GM19397 (cell line): ENCODE measurements around the gene KLF7.
"Not testable (repeated sequence)": the region's sequence is repeated elsewhere in the genome, so short reads cannot be mapped to it uniquely, and the experiment has no call there.

Experiments
- ATAC-seq: cut with Tn5 transposase; IDR thresholded peaks from one replicate; pipeline ENCODE4 v1.9.1; 2021; ENCODE audit warnings: mild to moderate bottlenecking, moderate library complexity; ENCODE audit not compliant: unreplicated experiment

Gene KLF7

GRCh38 chr2:207067473-207067872 is 98.3 kb downstream of the KLF7 start:
- no peak for ATAC-seq

- no peak for ATAC-seq
Observed at GRCh38 chr2:207066791-207067460, 98.8 kb downstream of the KLF7 start.

GRCh38 chr2:207066166-207066565 is 99.6 kb downstream of the KLF7 start:
- ATAC-seq = no peak

GRCh38 chr2:207064128-207064690 is 101.5 kb downstream of the KLF7 start:
- ATAC-seq = no peak

GRCh38 chr2:207061181-207061580 is 104.6 kb downstream of the KLF7 start:
- ATAC-seq = no peak

- no peak for ATAC-seq
Observed at GRCh38 chr2:207055257-207055656, 110.5 kb downstream of the KLF7 start.

GRCh38 chr2:207054521-207054920 is 111.2 kb downstream of the KLF7 start:
- no peak for ATAC-seq

- ATAC-seq = no peak
Observed at GRCh38 chr2:207051385-207051965, 114.3 kb downstream of the KLF7 start.

GRCh38 chr2:207049122-207049521 is 116.6 kb downstream of the KLF7 start:
- ATAC-seq = no peak

GRCh38 chr2:207048416-207048815 is 117.3 kb downstream of the KLF7 start:
- ATAC-seq = no peak

- ATAC-seq = no peak
Observed at GRCh38 chr2:207046724-207047123, 119.0 kb downstream of the KLF7 start.

- no peak for ATAC-seq
Observed at GRCh38 chr2:207045531-207045930, 120.2 kb downstream of the KLF7 start.

- ATAC-seq = no peak
Observed at GRCh38 chr2:207044379-207045362, 121.1 kb downstream of the KLF7 start.

GRCh38 chr2:207042841-207043240 is 122.9 kb downstream of the KLF7 start:
- ATAC-seq = no peak

GRCh38 chr2:207041786-207042554 is 123.8 kb downstream of the KLF7 start:
- no peak for ATAC-seq

- no peak for ATAC-seq
Observed at GRCh38 chr2:207041279-207041678, 124.5 kb downstream of the KLF7 start.

GRCh38 chr2:207040696-207041095 is 125.1 kb downstream of the KLF7 start:
- no peak for ATAC-seq

- ATAC-seq = no peak
Observed at GRCh38 chr2:207039225-207039624, 126.5 kb downstream of the KLF7 start.

- no peak for ATAC-seq
Observed at GRCh38 chr2:207038299-207038698, 127.4 kb downstream of the KLF7 start.

GRCh38 chr2:207037896-207038295 is 127.9 kb downstream of the KLF7 start:
- ATAC-seq = no peak

GRCh38 chr2:207037023-207037422 is 128.7 kb downstream of the KLF7 start:
- ATAC-seq = not testable (repeated sequence)
